GM18502 (cell line): ENCODE data around the gene TACSTD2.
"Not testable (repeated sequence)": the region's sequence is repeated elsewhere in the genome, so short reads cannot be mapped to it uniquely, and the experiment has no call there.

Source experiments
- ATAC-seq: cut with Tn5 transposase; IDR thresholded peaks from one replicate; pipeline ENCODE4 v1.9.1; 2021; ENCODE audit warnings: mild to moderate bottlenecking; ENCODE audit not compliant: unreplicated experiment, poor library complexity

Gene TACSTD2

GRCh38 chr1:58588396-58588795, 11.3 kb upstream of the TACSTD2 start:
- no peak for ATAC-seq

- ATAC-seq, result no peak
Observed at GRCh38 chr1:58587667-58588066, 10.6 kb upstream of the TACSTD2 start.

- ATAC-seq, result no peak
Observed at GRCh38 chr1:58586271-58586670, 9.2 kb upstream of the TACSTD2 start.

- ATAC-seq, result no peak
Observed at GRCh38 chr1:58585581-58586151, 8.6 kb upstream of the TACSTD2 start.

GRCh38 chr1:58585166-58585565, 8.1 kb upstream of the TACSTD2 start:
- no peak for ATAC-seq

- ATAC-seq, result peak; percentile 68
Observed at GRCh38 chr1:58584082-58584895, 7.2 kb upstream of the TACSTD2 start.

GRCh38 chr1:58583496-58583895, 6.4 kb upstream of the TACSTD2 start:
- peak; percentile 44 for ATAC-seq

GRCh38 chr1:58582143-58582542, 5.1 kb upstream of the TACSTD2 start:
- ATAC-seq, result not testable (repeated sequence)

- ATAC-seq, result no peak
Observed at GRCh38 chr1:58581641-58582040, 4.6 kb upstream of the TACSTD2 start.

GRCh38 chr1:58580186-58580585, 3.1 kb upstream of the TACSTD2 start:
- ATAC-seq, result no peak

GRCh38 chr1:58577654-58578030, 590 bp upstream of the TACSTD2 start:
- ATAC-seq, result no peak

GRCh38 chr1:58576325-58576726, 726 bp downstream of the TACSTD2 start:
- ATAC-seq, result no peak

GRCh38 chr1:58575551-58576324, 1.3 kb downstream of the TACSTD2 start:
- ATAC-seq, result no peak

GRCh38 chr1:58574816-58575215, 2.2 kb downstream of the TACSTD2 start:
- no peak for ATAC-seq

GRCh38 chr1:58573705-58574591, 3.1 kb downstream of the TACSTD2 start:
- peak; percentile 97 for ATAC-seq

GRCh38 chr1:58573138-58573537, 3.9 kb downstream of the TACSTD2 start:
- no peak for ATAC-seq

GRCh38 chr1:58572690-58573089, 4.4 kb downstream of the TACSTD2 start:
- ATAC-seq, result no peak

- ATAC-seq, result no peak
Observed at GRCh38 chr1:58571616-58572015, 5.4 kb downstream of the TACSTD2 start.

GRCh38 chr1:58570817-58571216, 6.2 kb downstream of the TACSTD2 start:
- no peak for ATAC-seq

- no peak for ATAC-seq
Observed at GRCh38 chr1:58570094-58570493, 7.0 kb downstream of the TACSTD2 start.
